Measurements from ENCODE around the gene DUSP7.
A peak's percentile ranks its signal among the peaks of the same experiment; 100 is the strongest.

The DUSP7 gene

GRCh38 chr3:52094571-52095485, 38.5 kb upstream of the DUSP7 start:
- Histone ChIP-seq H3K27ac (no peak overlapping the region), H3K4me3 (no peak overlapping the region)
- TF ChIP-seq, protein P1, sequence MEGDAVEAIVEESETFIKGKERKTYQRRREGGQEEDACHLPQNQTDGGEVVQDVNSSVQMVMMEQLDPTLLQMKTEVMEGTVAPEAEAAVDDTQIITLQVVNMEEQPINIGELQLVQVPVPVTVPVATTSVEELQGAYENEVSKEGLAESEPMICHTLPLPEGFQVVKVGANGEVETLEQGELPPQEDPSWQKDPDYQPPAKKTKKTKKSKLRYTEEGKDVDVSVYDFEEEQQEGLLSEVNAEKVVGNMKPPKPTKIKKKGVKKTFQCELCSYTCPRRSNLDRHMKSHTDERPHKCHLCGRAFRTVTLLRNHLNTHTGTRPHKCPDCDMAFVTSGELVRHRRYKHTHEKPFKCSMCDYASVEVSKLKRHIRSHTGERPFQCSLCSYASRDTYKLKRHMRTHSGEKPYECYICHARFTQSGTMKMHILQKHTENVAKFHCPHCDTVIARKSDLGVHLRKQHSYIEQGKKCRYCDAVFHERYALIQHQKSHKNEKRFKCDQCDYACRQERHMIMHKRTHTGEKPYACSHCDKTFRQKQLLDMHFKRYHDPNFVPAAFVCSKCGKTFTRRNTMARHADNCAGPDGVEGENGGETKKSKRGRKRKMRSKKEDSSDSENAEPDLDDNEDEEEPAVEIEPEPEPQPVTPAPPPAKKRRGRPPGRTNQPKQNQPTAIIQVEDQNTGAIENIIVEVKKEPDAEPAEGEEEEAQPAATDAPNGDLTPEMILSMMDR (IDR thresholded peaks at IDR 0.05), result no peak
- no peak for DNase-seq (ENCODE audit: low spot score)

DNA sequence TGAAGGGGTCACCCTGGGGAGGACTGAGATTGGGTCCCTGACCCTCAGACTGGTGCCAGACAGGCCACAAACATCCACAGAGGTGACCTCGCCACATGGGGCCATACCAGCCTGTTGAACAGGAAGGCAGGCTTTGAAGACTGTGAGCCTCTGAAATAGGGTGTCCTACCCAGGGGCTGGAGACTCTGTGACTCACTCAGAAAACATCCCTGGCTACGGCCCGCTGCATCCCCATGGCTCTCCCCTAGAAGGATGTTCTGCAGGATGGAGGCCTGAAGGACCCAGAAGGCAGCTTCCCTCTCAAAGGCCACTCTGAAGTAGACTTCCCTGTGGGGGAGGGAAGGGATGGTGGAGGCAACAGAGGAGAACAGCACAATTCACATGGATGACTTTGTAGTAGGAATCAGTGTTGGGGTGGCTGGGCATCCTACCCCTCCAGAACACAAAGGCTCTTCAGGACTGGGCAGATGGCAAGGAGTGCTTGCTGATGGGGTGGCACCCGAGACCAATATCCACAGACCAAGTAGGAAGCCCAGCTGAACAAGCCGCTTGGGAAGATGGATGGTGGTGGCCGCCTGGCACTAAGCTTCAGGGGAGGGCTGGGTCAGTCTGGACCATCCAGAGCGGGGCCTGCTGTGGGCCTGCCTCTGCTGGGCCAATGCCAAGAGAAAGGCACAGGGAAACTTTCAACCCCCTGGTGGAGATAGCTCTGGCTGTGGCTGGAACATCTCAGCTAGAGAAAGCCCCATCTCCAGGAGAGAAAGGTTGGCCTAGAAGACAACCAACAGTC, 37.6 kb upstream of the DUSP7 start:
- TF ChIP-seq, protein P1 (IDR thresholded peaks at IDR 0.05), result no peak
- no peak for DNase-seq (ENCODE audit: low spot score)
- Histone ChIP-seq H3K4me3 (no peak overlapping the region), H3K27ac (peak overlapping the region in 1 of 2 donors; percentile 18)

- no peak for DNase-seq (ENCODE audit: low spot score)
- H3K4me3 ChIP-seq, result no peak overlapping the region
- peak overlapping the region; percentile 18 to 95 for H3K27ac ChIP-seq
- TF ChIP-seq, protein P1 (IDR thresholded peaks at IDR 0.05), result no peak
Observed at GRCh38 chr3:52092891-52093290, 36.5 kb upstream of the DUSP7 start.

- no peak for DNase-seq (ENCODE audit: low spot score)
- Histone ChIP-seq H3K4me3 (no peak overlapping the region), H3K27ac (peak overlapping the region; percentile 95 to 99)
- TF ChIP-seq, protein P1 (IDR thresholded peaks at IDR 0.05), result no peak
Observed at GRCh38 chr3:52092271-52092660, 35.9 kb upstream of the DUSP7 start.

DNA sequence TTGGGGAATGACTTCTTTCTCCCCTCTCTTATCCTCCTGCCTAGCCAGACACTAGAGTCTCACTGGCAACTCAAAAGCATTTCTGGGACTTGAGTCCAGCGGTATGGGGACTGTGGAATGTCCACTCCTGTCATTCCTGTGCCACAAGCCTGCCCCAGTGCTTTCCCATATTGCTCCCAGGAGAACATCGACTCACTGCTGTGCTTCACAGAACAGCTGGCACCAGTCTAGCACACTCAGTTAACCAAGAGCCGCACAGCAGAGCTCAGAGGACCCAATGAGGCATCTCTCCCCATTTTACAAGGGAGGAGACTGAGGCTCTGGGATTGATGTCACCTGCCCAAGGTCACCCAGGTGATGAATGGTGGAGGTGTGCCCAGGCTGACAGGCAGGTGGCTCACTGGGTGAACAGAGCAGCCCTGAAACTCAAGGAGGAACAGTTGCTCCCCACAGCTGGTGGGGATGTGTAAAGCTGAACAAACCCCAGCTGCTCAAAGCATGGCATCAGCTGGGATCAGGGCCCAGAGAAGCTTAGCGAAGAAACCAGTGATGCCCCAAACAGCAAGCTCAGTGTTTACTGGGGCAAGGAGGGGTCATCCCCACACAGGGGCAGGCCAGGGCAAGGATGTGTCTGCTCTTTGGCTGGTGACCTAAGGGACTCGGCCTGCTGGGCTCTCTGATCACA, 35.4 kb upstream of the DUSP7 start:
- TF ChIP-seq, protein P1 (IDR thresholded peaks at IDR 0.05), result no peak
- Histone ChIP-seq H3K27ac (peak overlapping the region; percentile 95 to 99), H3K4me3 (no peak overlapping the region)
- DNase-seq (ENCODE audit: low spot score), result peak; percentile 86

DNA sequence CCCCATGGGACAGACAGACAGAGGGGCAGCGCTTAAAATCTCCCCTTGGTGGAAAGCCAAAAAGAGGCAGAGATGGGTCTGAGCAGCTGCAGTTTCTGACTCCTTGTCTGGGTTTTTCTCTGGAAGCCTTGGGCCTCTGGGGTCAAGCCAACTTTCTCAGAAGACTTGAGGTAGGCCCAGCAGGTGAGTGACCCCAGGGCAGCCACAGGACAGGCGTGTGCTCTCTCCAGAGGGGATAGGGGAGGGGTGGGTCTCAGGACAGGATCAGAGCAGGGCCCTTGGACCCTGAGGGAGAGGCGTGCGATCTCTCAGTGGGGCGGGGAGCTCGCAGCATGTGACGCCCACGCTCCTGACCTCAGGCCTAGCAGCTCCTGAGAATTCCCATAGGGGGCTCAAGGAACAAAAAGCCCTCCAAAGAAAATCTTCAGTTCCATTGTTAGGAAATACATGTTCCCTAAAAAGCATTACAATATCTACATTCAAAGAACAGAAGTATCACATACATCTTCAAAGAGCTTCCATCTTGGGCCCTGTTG, 34.6 kb upstream of the DUSP7 start:
- H3K4me3 ChIP-seq, result no peak overlapping the region
- H3K27ac ChIP-seq, result peak overlapping the region; percentile 95 to 99
- TF ChIP-seq, protein P1 (IDR thresholded peaks at IDR 0.05), result no peak
- no peak for DNase-seq (ENCODE audit: low spot score)

All from coronary artery (tissue), 2 donors.